ENCODE results near the gene KRT38.
"Not testable (repeated sequence)": the region's sequence is repeated elsewhere in the genome, so short reads cannot be mapped to it uniquely, and the experiment has no call there.

Gene KRT38

DNA sequence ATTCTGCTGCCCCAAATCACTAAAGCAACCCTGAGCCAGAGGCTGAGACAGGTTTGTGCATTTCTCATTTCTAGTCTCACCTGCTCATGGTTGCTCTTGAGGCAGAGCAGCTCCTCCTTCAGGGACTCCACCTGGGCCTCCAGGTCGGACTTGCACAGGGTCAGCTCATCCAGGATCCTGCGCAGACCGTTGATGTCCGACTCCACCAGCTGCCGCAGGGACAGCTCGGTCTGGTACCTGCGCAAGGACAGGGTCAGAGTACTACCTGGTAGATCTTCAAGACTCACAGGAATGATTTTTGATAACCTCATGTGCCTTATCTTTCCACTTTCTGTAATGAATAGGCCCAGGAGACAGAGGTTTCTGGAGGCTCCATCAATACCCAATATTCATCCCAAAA lies 44.4 kb downstream of the KRT38 start:
- no peak for DNase-seq (ENCODE audit: low read depth in 3 of 3, low spot score in 1 of 3)

DNA sequence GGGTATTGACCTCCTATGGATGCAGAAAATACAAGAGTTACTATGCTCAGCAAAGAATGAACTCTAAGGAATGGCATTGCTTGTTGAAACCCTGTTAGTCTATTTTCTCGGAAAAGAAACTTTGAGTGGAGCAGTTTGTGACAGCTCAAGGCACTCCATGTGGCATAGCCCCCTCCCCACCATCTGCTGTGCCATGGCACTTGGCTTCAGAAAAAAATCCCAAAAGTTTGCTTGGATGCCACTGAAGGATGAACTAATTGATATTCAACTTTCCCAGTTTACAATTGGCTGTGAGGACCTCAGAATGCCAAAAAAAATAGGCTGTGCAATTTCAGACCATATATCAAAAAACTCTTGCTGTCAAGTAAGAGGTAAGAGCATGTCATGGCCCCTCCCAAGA lies 45.2 kb downstream of the KRT38 start:
- DNase-seq (ENCODE audit: low read depth in 3 of 3, low spot score in 1 of 3): no peak

DNA sequence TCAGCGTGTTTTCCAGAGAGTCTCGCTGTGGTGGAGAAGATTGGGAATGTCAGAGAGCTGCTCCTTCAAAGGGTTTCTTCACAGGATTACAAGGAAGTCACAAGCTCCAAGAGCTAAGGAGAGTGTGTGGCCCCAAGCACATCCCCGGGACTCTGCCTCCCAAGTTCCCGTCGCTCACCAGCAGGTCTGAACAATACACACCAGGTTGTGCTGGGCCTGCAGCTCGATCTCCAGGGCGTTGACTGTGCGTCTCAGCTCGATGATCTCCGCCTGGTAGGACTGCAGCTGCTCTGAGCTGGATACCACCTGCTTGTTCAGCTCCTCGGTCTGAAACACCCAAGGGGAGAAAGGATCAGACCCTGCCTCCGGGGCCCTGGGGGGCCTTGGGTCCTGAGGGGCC lies 45.7 kb downstream of the KRT38 start:
- not testable (repeated sequence) for DNase-seq (ENCODE audit: low read depth in 3 of 3, low spot score in 1 of 3)

DNA sequence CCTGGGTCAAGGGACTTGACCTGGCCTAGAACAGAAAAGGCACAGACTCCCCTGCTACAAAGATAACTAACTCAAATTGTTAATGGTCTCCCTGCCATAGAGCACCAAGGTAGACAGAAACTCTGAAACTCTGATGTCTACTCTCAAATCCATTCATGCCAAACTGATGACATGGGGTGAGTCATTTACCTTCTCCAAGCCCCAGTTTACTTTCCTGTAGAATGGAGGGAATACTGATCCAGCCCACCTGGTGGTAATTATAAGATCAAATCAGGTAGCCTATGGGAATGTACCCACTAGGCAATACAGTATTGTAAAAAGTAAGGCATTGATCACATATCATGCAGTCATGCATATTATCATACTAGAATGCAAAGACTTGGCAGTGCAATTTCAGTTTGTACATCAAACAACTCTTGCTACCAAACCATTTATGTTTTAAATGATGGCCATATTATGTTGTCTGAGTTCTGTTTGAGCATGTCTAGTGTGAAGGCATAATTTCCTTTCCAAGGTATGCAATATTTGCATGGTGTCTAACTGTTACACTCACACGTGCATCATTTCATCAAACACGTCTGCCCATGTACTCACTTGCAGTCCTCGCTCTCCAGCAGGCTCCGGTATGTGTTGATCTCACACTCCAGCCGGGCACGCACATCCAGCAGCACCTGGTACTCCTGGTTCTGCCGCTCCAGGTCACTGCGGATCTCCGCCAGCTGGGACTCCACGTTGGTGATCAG lies 46.4 kb downstream of the KRT38 start:
- DNase-seq (ENCODE audit: low read depth in 3 of 3, low spot score in 1 of 3): no peak

DNA sequence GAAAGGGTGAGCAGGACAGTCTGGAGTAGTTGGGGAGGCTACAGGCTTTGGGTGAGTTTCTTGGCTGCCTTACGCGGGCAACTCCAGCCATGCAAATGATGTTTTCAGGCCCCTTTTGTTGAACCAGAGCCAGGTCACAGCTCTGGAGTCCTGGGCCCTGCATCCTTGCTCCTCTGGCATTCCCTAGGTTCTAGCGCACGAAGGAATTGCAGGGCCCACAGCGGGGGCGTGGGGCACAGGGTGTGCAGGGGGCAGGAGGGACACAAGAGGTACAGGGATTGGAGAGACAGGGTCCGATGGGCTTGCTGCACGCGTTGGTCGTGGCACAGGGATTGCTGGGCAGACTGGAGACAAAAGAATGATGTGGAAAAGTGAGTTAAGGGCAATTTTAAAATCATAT lies 47.0 kb downstream of the KRT38 start:
- no peak for DNase-seq (ENCODE audit: low read depth in 3 of 3, low spot score in 1 of 3)

DNA sequence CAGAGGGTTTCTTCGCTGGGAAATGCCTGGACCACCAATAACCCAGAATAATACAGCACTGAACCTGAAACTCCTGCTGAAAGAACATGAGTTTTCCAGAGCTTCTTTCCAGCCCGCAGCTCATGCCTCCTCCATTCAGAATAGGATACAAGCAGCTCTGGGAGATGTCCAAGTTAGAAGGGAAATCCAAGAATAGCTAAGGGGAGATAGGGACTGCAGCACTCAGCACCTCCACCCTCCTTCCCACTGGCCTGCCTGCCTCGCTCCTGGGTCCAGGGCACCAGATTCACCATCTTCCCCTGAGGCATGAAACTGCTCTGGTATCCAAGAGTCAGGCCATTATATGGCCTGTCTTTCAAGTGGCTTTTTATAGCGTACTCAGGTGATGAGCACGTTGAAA lies 47.5 kb downstream of the KRT38 start:
- DNase-seq (ENCODE audit: low read depth in 3 of 3, low spot score in 1 of 3): no peak

DNA sequence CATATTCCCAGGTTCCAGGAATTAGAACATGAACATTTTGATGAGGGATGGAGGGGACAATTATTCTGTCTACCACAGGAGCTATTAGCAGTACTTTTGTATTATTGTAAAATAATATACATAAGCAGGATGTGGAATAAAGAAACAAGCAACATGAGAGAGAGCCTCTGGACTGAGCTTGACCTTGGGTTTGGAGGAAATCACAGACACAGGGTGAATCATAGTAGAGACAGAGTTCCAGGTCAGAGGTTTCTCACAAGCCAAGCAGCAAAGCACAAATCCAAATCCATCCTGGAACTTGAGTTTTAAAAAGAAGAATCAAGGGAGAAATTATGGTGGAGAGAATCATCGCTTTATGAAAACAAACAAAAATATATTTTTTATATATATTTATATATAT lies 48.5 kb downstream of the KRT38 start:
- DNase-seq (ENCODE audit: low read depth in 3 of 3, low spot score in 1 of 3): no peak

DNA sequence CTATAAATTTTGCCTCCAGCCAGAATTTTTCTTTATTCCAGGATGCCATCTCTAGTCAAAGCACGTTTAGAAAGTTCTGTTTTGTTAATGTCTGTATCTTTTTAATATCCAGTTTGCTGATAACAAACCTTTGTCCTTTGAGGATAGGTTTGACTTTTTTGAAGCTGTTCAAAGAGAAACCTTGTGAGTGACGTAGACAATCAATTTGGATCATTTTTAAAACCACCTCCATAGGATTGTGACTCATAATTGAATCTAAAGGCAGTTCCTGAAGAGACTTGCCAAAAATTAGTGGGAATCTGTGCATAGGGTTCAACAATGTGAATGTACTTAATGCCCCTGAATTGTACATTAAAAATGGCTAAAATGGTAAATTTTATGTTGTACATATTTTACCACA lies 49.2 kb downstream of the KRT38 start:
- no peak for DNase-seq (ENCODE audit: low read depth in 3 of 3, low spot score in 1 of 3)

DNA sequence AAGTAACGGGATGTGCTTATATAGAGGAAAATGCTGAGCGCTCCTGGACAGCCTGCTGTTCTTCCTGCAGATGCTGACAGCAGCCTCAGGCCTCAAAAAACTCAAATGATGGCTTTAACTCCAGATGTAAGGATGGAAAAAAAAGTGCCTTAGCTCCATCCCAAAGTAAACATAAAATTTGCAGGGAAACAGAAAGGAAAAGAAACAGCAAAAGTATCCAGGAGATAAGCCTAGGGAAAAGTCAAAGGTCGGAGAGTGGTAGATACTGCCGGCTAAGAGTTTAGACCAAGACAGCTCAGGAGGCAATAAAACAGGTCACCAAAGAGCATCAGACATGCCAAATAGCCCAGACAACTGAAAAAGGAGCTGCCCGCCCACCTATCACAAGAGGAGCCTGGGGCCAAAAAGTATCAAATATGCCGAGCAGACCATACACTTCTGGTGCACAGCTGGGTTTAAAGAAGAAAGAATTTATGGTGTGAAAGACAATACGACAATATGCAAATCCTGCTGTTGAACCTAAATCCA lies 50.3 kb downstream of the KRT38 start:
- DNase-seq (ENCODE audit: low read depth in 3 of 3, low spot score in 1 of 3): no peak

DNA sequence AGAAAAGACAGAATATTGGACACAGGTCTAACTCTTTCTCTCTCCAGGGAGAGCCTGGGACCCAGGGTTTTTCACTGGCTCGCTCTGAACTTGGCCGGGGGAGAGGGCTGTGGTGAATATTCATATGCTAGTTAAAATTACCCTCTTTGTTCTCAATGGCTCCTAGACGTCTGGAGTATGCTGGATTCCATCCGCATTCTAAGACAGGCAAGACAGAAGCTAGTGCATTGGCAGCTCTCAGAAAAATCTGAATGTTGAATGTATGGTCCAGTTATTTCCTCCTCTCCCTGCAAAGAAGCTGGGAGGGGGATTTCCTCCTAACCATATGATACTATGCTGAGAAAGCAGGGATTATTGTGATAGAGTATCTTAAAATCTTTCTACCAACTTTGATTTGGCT lies 53.1 kb downstream of the KRT38 start:
- DNase-seq (ENCODE audit: low read depth in 3 of 3, low spot score in 1 of 3): no peak

DNA sequence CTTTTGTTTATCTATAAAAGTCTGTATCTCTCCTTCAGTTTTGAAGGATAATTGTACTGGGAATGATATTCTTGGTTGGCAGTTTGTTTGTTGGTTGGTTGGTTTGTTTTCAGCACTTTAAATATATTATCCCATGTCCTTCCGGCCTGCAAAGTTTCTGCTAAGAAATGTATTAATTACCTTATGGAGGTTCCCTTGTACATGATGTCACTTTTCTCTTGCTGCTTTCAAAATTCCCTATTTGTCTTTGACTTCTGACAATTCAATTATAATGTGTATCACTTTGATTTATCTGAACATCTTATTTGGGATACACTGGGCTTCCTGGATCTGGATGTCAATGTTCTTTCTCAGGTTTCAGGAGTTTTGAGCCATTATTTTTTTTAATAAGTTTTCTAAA lies 54.6 kb downstream of the KRT38 start:
- no peak for DNase-seq (ENCODE audit: low read depth in 3 of 3, low spot score in 1 of 3)

All from stimulated activated CD4-positive, alpha-beta T cell treated with anti-CD3 and anti-CD28 coated beads, TNF-alpha, amount 100 ng/mL, for 1 hour (primary cell).